ENCODE data around the gene GSTP1. TPM values are rescaled to one million over a fixed set of nuclear protein-coding genes. Genes with fewer than 3 reads are reported as not detected.

GSTP1 gene
- total RNA-seq, 1 experiment from 2014 or later, result 893 TPM

- TF ChIP-seq SP1 (IDR thresholded peaks at IDR 0.05; ENCODE audit: low read depth) (no peak), POLR2AphosphoS5 (IDR thresholded peaks at IDR 0.05; ENCODE audit: low read depth, low read length) (no peak), REST (IDR thresholded peaks at IDR 0.05; ENCODE audit: low read depth) (no peak), CTCF (IDR thresholded peaks at IDR 0.05 in 2 of 3, conservative IDR thresholded peaks at IDR 0.05 in 1 of 3; ENCODE audit: borderline replicate concordance in 1 of 3, insufficient read depth in 1 of 3, low read depth in 2 of 3, low read length in 2 of 3) (no peak)
Measured at GRCh38 chr11:67599149-67599548, 15.5 kb downstream of the GSTP1 start (continued).

GRCh38 chr11:67600324-67601029 is 16.9 kb downstream of the GSTP1 start:
- Histone ChIP-seq H4K20me1 (ENCODE audit: insufficient read depth) (no peaks in the 10 kb centered on the region), H3K4me3 (replicated peaks in 1 of 2; ENCODE audit: low read depth in 1 of 2, low read length in 2 of 2) (no peak overlapping the region), H3K79me2 (ENCODE audit: insufficient read depth, low read length) (no peaks in the 10 kb centered on the region), H3K27me3 (ENCODE audit: insufficient read depth, low read length) (no peaks in the 10 kb centered on the region), H3K9me3 (ENCODE audit: control insufficient read depth in 1 of 2, insufficient read depth in 1 of 2, low read depth in 1 of 2, low read length in 2 of 2) (no peaks in the 10 kb centered on the region), H3K9ac (ENCODE audit: low read length) (no peak overlapping the region), H3K9me2 (ENCODE audit: insufficient read depth) (no peaks in the 10 kb centered on the region), H3K27ac (ENCODE audit: low read depth, low read length) (no peak overlapping the region), H2AFZ (ENCODE audit: low read depth, low read length, poor library complexity, severe bottlenecking) (no peak overlapping the region), H3K4me2 (ENCODE audit: low read length) (no peak overlapping the region), H3K4me1 (ENCODE audit: control insufficient read depth in 1 of 2, insufficient read depth in 2 of 2, low read length in 2 of 2) (no peaks in the 10 kb centered on the region), H3K36me3 (ENCODE audit: control insufficient read depth in 1 of 2, insufficient read depth in 2 of 2, low read length in 2 of 2) (no peaks in the 10 kb centered on the region)
- RAD21 ChIA-PET (ENCODE audit: low non-redundant PET in 1 of 2, low total read pairs in 2 of 2, uncharacterized antibody in 2 of 2, unreplicated experiment in 2 of 2), result no interaction called here
- DNase-seq (ENCODE audit: low read depth, low spot score) (no peak), ATAC-seq (no peak)
- intact Hi-C loops (cut with micrococcal nuclease), result no loop called here
- TF ChIP-seq EZH2phosphoT487 (IDR thresholded peaks at IDR 0.05; ENCODE audit: borderline replicate concordance) (no peak), SRF (IDR thresholded peaks at IDR 0.05; ENCODE audit: low read depth) (no peak), EGR1 (IDR thresholded peaks at IDR 0.05; ENCODE audit: low read depth) (no peak), EZH2 (IDR thresholded peaks at IDR 0.05) (no peak), REST (IDR thresholded peaks at IDR 0.05; ENCODE audit: low read depth) (no peak), ZBTB33 (IDR thresholded peaks at IDR 0.05; ENCODE audit: extremely low read depth, insufficient replicate concordance, low read length) (no peak)
- no TSS peak for BruUV-seq (replicated peaks)
- CTCF ChIA-PET, result no interaction called here
- POLR2A ChIA-PET, result no interaction called here

Data from HCT116 (cell line).